Measurements from ENCODE around the gene CABCOCO1.

DNA sequence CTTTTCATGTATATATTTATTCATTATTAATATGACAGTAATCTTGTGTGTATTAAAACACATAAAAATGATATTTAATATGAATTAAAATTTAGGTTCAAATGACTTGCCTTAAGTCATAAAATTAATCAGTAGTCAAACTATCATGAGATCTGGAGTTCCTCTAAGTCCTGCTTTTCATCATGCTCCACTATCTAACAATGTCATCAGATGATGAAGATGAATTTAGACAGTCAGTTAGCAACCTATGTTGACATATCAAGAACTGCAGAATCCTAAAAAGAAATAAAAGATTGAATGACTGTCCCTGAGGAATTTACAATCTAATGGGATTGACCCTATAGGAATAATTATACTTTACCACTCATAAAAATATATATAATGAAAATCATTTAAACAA, 7.1 kb downstream of the CABCOCO1 start:
- TF ChIP-seq, protein P1, sequence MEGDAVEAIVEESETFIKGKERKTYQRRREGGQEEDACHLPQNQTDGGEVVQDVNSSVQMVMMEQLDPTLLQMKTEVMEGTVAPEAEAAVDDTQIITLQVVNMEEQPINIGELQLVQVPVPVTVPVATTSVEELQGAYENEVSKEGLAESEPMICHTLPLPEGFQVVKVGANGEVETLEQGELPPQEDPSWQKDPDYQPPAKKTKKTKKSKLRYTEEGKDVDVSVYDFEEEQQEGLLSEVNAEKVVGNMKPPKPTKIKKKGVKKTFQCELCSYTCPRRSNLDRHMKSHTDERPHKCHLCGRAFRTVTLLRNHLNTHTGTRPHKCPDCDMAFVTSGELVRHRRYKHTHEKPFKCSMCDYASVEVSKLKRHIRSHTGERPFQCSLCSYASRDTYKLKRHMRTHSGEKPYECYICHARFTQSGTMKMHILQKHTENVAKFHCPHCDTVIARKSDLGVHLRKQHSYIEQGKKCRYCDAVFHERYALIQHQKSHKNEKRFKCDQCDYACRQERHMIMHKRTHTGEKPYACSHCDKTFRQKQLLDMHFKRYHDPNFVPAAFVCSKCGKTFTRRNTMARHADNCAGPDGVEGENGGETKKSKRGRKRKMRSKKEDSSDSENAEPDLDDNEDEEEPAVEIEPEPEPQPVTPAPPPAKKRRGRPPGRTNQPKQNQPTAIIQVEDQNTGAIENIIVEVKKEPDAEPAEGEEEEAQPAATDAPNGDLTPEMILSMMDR (IDR thresholded peaks at IDR 0.05), result no peak
- TF ChIP-seq EZH2phosphoT487 (IDR thresholded peaks at IDR 0.05; ENCODE audit: borderline replicate concordance, low read depth) (no peak), TCF12 (IDR thresholded peaks at IDR 0.05) (peak; percentile 46; the same call in 1 of the 2 replicates), FOXJ3 (CRISPR knock-in tag; IDR thresholded peaks at IDR 0.05) (no peak), EP300 (IDR thresholded peaks at IDR 0.05; ENCODE audit: borderline replicate concordance in 1 of 2, low read depth in 1 of 2, low read length in 1 of 2) (peak in 1 of 2 experiments; percentile 88; a peak in 2 of 4 replicates), GABPA (IDR thresholded peaks at IDR 0.05; ENCODE audit: low read depth) (no peak), RFX5 (IDR thresholded peaks at IDR 0.05; ENCODE audit: low read length) (no peak), TEAD4 (IDR thresholded peaks at IDR 0.05; ENCODE audit: borderline replicate concordance, insufficient read depth) (no peak)
